Lower lobe of right lung (tissue), 2 donors: ENCODE data around the gene PRPSAP1. TPM values are rescaled to one million over a fixed set of nuclear protein-coding genes. Genes with fewer than 3 reads are reported as not detected.

ENCODE experiments used
- ATAC-seq, 2 donors: fragments of 200-7000 bp; cut with Tn5 transposase; one replicate each; pipeline ENCODE4 v1.9.1; 2020 to 2022; ENCODE audit warnings: mild to moderate bottlenecking in 2 of 2, moderate library complexity in 2 of 2
- DNase-seq: peaks from one replicate; pipeline ENCODE4 v3.0.0-alpha.2; 2020
- H3K27ac ChIP-seq: fragments of 200-600 bp; one replicate; pipeline ENCODE4 v1.8.0; 2022
- H3K27me3 ChIP-seq: fragments of 200-600 bp; one replicate; pipeline ENCODE4 v1.8.0; 2022; ENCODE audit warnings: low read depth
- H3K36me3 ChIP-seq: fragments of 200-600 bp; one replicate; pipeline ENCODE4 v1.8.0; 2022; ENCODE audit warnings: mild to moderate bottlenecking
- H3K4me1 ChIP-seq: fragments of 200-600 bp; one replicate; pipeline ENCODE4 v1.8.0; 2022
- H3K4me3 ChIP-seq: fragments of 200-600 bp; one replicate; pipeline ENCODE4 v1.8.0; 2022; ENCODE audit warnings: mild to moderate bottlenecking
- H3K9me3 ChIP-seq: fragments of 200-600 bp; one replicate; pipeline ENCODE4 v1.8.0; 2022
- intact Hi-C: fragments of 100-400 bp; cut with DNase I; formaldehyde crosslinking; loops from one replicate; pipeline ENCODE4 v1.11.0; 2022
- total RNA-seq: library from RNA; stranded (reverse); fragmentation: NEBNext Ultra II Directional; extraction: Animal tissue kit (Norgen Biotek cat#: 25700); gene quantifications from one replicate; pipeline ENCODE4 v1.2.1, GENCODE V29; 2021
- TF ChIP-seq, protein P1 (sequence below): fragments of 200-600 bp; IDR thresholded peaks from one replicate; pipeline ENCODE4 v1.8.0; 2022; ENCODE audit warnings: antibody characterized with exemption, mild to moderate bottlenecking
- donor health status: DM: no; HTN: yes; CAD: no; lungs with severe emphysema.

The PRPSAP1 gene
- total RNA-seq, 1 donor from 2014 or later, result 70.4 TPM

DNA sequence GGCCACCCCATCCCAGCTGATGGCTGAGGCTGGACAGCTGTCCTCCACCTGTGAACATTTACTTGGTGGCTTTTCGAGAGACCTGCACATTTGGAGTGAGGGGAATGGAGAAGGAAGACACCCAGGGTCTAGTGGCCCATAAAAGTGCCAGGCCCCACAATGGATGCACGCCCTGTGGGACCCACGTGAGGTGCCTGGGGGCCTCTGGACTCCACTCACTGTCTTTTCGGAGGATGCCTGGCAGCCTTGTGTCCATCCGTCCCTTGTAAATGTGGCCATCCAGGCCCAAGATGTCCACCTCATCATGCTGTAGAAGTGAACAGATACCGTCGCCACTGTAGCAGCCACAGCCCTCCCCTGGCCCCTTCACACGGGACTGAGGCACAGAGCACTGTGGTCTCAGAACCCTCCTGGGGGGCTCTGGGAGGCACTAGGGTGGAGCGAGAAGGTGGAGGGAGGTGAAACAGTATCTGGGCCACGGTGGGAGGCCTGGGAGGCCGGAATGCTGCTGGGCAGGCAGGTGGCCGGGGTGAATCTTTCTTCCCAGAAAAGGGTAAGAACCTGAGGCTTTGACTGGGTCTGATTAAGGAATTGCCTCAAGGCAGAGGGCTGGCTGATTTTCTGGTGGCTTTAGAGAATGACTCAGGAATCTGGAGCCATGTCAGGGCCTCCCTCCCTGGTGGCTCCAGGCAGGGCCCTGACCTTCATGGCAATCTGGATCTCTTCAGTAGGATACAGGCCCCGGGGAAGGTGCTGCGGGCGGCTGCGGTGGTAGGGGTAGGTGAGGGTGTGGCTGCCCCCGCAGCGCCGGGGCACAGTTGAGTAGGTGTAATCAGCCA, 77.0 kb downstream of the PRPSAP1 start:
- TF ChIP-seq, protein P1, sequence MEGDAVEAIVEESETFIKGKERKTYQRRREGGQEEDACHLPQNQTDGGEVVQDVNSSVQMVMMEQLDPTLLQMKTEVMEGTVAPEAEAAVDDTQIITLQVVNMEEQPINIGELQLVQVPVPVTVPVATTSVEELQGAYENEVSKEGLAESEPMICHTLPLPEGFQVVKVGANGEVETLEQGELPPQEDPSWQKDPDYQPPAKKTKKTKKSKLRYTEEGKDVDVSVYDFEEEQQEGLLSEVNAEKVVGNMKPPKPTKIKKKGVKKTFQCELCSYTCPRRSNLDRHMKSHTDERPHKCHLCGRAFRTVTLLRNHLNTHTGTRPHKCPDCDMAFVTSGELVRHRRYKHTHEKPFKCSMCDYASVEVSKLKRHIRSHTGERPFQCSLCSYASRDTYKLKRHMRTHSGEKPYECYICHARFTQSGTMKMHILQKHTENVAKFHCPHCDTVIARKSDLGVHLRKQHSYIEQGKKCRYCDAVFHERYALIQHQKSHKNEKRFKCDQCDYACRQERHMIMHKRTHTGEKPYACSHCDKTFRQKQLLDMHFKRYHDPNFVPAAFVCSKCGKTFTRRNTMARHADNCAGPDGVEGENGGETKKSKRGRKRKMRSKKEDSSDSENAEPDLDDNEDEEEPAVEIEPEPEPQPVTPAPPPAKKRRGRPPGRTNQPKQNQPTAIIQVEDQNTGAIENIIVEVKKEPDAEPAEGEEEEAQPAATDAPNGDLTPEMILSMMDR, result no peak
- H3K9me3 ChIP-seq, result no peaks in the 10 kb centered on the region
- DNase-seq (no peak), ATAC-seq (no peak)
- H3K4me1 ChIP-seq, result peaks cover 43% of the 10 kb centered on the region
- intact Hi-C loops, result no loop called here
- no peak overlapping the region for H3K4me3 ChIP-seq
- no peaks in the 10 kb centered on the region for H3K27me3 ChIP-seq
- no peak overlapping the region for H3K27ac ChIP-seq
- H3K36me3 ChIP-seq, result no peaks in the 10 kb centered on the region

DNA sequence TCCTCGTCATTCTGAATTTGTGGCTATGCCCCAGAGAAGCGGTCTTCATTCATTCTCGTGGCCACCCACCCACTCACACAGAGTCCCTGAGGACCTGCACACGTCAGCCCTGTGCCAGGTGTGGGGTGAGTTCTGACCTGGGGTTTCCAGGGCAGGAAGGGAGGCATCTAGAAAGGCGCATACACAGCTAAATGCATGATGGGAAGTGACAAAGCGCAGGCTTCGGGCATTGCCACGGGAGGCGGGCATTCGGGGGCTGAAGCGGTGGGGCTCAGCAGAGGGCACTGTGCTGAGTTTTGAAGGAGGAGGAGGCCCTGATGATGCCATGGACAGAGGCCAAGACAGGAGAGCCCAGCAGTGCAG, 77.7 kb downstream of the PRPSAP1 start:
- TF ChIP-seq, protein P1, result no peak
- Histone ChIP-seq H3K4me1 (peaks cover 49% of the 10 kb centered on the region), H3K4me3 (no peak overlapping the region), H3K9me3 (no peaks in the 10 kb centered on the region), H3K36me3 (peaks cover under 1% of the 10 kb centered on the region), H3K27ac (no peak overlapping the region), H3K27me3 (no peaks in the 10 kb centered on the region)
- intact Hi-C loops, result no loop called here
- DNase-seq, result no peak
- ATAC-seq, result no peak

DNA sequence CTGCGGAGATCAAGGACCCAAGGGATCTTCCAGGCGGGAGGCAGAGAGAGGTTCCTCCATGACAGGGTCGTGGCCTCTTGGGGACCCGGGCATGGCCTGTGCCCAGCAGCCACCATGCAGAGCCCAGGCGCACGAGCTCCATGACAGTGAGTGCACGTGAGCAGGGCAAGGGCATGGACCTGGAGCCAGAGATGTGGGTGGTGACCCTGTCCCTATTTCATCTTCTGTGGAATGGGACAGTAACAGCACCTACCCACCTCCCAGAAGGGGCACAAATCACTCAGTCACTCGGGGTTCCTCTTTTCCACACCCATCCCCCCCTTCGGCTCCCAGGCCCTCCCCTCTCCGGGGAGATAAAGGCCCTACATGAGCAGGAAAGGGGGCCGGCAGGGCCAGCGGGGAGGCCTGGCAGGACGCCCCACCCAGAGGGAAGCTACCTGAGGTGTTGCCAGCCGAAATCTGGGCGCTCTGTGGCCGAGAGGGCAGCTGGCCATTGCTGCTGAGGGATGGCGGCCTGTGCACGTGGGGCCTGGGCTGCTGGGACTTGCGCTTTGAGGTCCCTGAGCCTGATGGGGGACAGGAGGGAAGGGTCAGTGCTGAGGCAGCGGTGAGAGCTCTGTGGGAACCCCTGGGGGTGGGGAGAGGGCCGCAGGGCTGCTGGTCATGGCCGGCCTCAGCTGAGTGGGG, 78.2 kb downstream of the PRPSAP1 start:
- Histone ChIP-seq H3K9me3 (no peaks in the 10 kb centered on the region), H3K27ac (no peak overlapping the region), H3K4me3 (no peak overlapping the region), H3K27me3 (no peaks in the 10 kb centered on the region), H3K36me3 (peaks cover 6% of the 10 kb centered on the region), H3K4me1 (peaks cover 54% of the 10 kb centered on the region)
- intact Hi-C loops, result no loop called here
- DNase-seq (no peak), ATAC-seq (no peak)
- TF ChIP-seq, protein P1, result no peak

DNA sequence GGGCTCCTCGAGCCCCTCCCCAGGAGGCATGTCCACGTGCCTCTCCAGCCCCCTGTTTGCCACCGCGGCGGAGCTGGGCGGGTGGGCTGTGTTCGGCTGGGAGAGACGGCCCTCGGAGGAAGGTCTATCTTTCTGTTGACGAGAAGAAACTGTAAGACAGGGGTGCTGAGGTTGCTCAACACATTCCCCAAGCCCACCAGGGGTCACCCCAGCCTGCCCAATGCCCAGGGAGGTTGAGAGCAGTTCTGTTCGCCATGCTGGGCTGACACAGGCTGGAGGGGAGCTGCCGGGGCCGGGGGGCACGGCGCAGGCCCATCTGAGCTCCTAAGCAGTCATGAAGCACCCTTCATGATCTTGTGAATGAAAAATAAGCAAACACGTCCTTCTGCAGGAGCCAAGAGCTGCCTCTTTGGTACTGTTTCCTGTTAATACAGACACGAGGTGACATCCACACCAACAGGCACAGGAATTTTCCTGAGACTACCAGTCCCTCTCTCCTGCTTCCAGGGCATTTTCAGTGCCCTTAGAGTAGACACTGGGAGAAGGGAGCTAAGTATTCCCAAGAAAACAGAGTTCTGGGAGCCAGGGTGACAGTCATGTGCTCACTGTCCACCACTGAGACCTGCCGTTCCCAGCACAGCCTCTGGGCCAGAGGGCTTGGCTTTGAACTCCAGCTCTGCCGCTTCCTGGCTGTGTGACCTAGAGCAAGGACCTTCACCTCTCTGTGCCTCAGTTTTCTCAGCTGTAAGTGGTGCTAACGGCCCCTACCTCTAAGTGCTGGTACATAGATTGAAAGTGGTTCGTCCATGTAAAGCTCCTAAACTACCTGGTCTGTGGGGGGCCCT, 79.4 kb downstream of the PRPSAP1 start:
- Histone ChIP-seq H3K27me3 (no peaks in the 10 kb centered on the region), H3K4me3 (no peak overlapping the region), H3K27ac (peak overlapping the region; percentile 69), H3K36me3 (peaks cover 17% of the 10 kb centered on the region), H3K9me3 (no peaks in the 10 kb centered on the region), H3K4me1 (peaks cover 65% of the 10 kb centered on the region)
- intact Hi-C loops, result no loop called here
- ATAC-seq (no peak), DNase-seq (no peak)
- TF ChIP-seq, protein P1, result no peak

DNA sequence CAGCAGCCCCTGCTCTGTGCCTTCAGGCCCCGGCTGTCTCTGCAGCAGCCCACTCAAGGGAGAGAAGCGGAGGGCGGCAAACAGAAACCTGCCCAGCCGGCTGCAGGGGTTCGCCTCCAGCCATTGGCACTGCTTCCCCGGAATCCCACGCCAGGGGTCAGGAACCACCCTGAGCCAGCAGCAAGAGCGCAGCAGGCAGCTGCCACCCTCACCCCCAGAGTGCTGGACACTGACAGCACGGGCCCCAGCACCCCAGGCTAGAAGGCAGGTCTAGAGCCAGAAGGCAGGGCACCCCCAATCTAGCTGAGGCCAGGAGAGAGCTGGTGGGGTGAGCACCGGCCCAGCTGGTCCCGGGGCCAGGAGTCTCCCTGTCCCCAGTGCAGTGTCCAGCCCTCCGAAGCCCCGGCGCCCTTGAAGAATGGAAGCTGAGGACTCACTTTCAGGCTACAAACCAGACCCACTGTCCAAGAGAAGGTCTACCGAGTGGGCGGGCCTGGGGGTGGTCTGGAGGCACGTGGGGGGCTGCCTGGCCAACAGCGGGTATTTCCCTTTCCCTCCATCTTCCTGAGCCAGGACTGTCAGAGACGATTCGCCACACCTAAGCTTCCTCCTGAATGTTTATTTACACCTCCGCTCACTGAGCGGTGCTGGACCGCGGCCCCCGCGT, 80.1 kb downstream of the PRPSAP1 start:
- intact Hi-C loops, result no loop called here
- no peaks in the 10 kb centered on the region for H3K27me3 ChIP-seq
- ATAC-seq, result no peak
- H3K4me3 ChIP-seq, result no peak overlapping the region
- H3K4me1 ChIP-seq, result peaks cover 66% of the 10 kb centered on the region
- DNase-seq, result peak; percentile 47
- no peaks in the 10 kb centered on the region for H3K9me3 ChIP-seq
- H3K36me3 ChIP-seq, result peaks cover 23% of the 10 kb centered on the region
- TF ChIP-seq, protein P1, result no peak
- peak overlapping the region; percentile 69 for H3K27ac ChIP-seq
